Neutrophil (primary cell): ENCODE results near the gene SAFB2.
"Not testable (repeated sequence)": the region's sequence is repeated elsewhere in the genome, so short reads cannot be mapped to it uniquely, and the experiment has no call there.

ENCODE experiments used
- H3K27ac ChIP-seq: fragments of 200-600 bp; sonication (generic); 2 replicates; pipeline ENCODE4 v1.5.1; 2016; ENCODE audit warnings: mild to moderate bottlenecking, moderate library complexity
- H3K27me3 ChIP-seq: fragments of 200-600 bp; sonication (generic); 2 replicates; pipeline ENCODE4 v1.6.0; 2016; ENCODE audit warnings: mild to moderate bottlenecking
- H3K36me3 ChIP-seq: fragments of 200-600 bp; sonication (generic); 2 replicates; pipeline ENCODE4 v1.5.1; 2017
- H3K4me1 ChIP-seq, 2 experiments: fragments of 200-600 bp in 1 of 2; sonication (generic) in 1 of 2; 1 replicate in 1 of 2; 2 replicates in 1 of 2; pipeline versions ENCODE4 v1.5.1 to v1.6.1; 2013 to 2016; ENCODE audit warnings: low read depth in 1 of 2, low read length in 1 of 2, mild to moderate bottlenecking in 1 of 2, moderate library complexity in 1 of 2; ENCODE audit not compliant: control insufficient read depth in 1 of 2, insufficient read depth in 1 of 2
- H3K4me3 ChIP-seq, 2 experiments: fragments of 200-600 bp in 1 of 2; sonication (generic) in 1 of 2; 1 replicate in 1 of 2; 2 replicates in 1 of 2; pipeline ENCODE4 v1.5.1; 2013 to 2016; ENCODE audit warnings: low read depth in 1 of 2, low read length in 1 of 2, mild to moderate bottlenecking in 1 of 2, moderate library complexity in 1 of 2
- H3K9me3 ChIP-seq: fragments of 200-600 bp; sonication (generic); 2 replicates; pipeline ENCODE4 v1.5.1; 2016
- TF ChIP-seq, protein P1 (sequence below): fragments of 200-600 bp; sonication (generic); IDR thresholded peaks from 2 replicates; pipeline ENCODE4 v1.5.1; 2016; ENCODE audit warnings: antibody characterized with exemption

Gene SAFB2

DNA sequence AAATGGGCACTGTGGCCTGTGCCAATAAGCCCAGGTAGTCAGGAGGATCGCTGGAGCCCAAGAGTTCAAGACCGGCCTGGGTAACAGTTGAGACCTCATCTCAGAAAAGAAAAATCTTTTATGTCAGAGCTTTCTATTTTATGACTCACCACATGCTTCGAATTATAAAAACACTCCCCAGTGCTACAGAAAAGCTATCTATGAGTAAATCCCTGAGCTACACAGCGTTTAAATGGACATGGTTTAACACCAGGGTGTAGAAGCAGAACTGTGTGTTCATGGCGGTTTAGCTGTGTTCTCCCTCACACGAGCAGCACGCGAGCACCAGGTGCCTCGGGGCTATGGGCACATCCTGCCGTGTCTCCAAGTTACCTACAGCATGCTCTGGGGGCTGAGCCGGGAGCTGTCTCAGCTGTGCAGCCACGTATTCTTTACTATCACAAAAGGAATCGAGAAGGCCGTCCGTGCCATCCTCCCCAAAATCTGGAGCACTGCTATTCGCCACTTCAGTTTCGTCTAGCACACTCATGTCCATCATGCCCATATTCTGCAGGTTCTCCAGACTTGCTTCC, 6.7 kb downstream of the SAFB2 start:
- Histone ChIP-seq H3K27ac (no peak overlapping the region), H3K4me1 (peaks cover 5 to 7% of the 10 kb centered on the region in 2 experiments), H3K9me3 (no peaks in the 10 kb centered on the region), H3K4me3 (no peak overlapping the region), H3K36me3 (peaks cover 80% of the 10 kb centered on the region), H3K27me3 (no peaks in the 10 kb centered on the region)
- TF ChIP-seq, protein P1, sequence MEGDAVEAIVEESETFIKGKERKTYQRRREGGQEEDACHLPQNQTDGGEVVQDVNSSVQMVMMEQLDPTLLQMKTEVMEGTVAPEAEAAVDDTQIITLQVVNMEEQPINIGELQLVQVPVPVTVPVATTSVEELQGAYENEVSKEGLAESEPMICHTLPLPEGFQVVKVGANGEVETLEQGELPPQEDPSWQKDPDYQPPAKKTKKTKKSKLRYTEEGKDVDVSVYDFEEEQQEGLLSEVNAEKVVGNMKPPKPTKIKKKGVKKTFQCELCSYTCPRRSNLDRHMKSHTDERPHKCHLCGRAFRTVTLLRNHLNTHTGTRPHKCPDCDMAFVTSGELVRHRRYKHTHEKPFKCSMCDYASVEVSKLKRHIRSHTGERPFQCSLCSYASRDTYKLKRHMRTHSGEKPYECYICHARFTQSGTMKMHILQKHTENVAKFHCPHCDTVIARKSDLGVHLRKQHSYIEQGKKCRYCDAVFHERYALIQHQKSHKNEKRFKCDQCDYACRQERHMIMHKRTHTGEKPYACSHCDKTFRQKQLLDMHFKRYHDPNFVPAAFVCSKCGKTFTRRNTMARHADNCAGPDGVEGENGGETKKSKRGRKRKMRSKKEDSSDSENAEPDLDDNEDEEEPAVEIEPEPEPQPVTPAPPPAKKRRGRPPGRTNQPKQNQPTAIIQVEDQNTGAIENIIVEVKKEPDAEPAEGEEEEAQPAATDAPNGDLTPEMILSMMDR, result no peak

DNA sequence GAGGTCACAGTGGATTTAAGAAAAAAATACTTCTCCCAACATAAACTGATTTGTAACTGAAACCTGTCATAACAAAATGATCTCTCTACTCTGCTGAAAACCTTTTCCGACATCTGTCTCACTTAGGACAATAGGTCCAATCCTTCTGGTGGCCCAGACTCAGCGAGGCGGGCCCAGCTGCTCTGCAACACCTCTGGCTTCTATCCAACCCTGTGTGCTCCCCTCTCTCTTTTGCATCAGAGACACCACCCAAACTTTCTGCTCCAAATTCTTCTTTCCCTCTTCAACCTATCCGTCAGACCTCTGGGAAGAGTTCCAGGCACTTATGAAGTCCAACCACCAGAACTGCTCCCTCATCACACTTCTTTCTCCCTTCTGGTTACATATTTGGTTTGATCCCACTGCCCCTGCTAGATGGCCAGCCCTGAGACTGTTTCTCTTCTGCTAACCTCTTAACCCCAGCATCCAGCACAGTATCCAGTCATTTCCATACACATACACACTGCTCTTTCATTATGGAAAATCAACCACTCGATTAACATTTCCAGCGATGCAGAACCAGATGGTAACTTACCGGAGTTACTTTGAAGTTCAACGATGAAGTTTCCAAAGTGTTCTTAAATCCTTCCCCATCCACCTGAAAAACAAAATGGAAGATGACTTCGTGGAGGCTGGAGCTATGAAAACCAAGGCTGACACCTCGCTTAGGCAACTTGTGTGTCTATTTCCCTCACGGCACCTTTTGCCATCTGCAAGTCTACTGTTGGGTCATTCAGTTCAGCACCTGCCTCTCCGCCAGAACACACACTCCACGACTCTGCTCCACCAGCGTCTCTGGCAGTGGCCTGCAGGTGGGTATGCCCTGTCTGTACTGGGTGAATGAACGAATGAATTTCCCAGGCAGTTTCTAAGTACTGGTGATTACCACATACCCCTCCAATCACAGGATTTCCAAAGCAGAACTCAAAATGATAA, 9.4 kb downstream of the SAFB2 start:
- Histone ChIP-seq H3K27me3 (no peaks in the 10 kb centered on the region), H3K4me3 (no peak overlapping the region), H3K9me3 (no peaks in the 10 kb centered on the region), H3K4me1 (no peaks in the 10 kb centered on the region), H3K36me3 (peaks cover 88% of the 10 kb centered on the region), H3K27ac (no peak overlapping the region)
- TF ChIP-seq, protein P1, result no peak

DNA sequence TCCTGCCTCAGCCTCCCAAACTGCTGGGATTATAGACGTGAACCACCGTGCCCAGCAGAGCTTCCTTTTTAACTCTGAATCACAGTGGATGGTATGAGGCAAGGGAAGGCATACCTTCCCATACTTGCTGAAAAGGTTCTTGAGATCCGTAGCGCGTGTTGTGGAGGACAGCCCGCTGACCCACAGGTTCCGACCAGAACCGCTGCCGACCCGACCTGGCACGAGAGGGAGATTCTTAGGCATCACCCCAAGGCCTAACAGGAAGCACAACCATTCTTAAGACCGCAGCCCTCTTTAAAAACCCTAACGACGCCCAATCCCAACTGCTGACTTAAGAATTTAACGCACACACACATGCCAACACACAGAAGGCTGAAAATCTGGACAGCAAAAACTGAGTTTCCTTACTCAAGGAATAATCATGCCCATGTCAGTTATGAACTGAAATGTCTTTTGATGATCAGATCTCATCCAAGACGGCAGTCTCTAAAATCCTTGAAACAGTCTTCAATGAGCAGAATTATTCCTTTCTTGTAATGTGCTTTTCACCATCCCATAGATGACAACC, 12.6 kb downstream of the SAFB2 start:
- no peaks in the 10 kb centered on the region for H3K4me1 ChIP-seq
- H3K36me3 ChIP-seq, result peaks cover 92% of the 10 kb centered on the region
- H3K4me3 ChIP-seq, result no peak overlapping the region
- H3K9me3 ChIP-seq, result no peaks in the 10 kb centered on the region
- TF ChIP-seq, protein P1, result no peak
- no peaks in the 10 kb centered on the region for H3K27me3 ChIP-seq
- no peak overlapping the region for H3K27ac ChIP-seq

DNA sequence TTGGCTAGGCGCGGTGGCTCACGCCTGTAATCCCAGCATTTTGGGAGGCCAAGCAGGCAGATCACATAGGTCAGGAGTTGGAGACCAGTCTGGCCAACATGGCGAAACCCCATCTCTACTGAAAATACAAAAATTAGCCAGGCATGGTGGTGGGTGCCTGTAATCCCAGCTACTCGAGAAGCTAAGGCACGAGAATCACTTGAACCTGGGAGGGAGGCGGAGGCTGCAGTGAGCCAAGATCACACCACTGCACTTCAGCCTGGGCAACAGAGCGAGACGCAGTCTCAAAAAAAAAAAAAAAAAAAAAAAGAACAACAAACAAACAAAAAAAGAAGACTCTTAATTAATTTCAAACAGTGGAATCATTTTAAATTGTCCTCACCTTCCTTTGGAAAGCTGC, 13.8 kb downstream of the SAFB2 start:
- H3K36me3 ChIP-seq, result peaks cover 92% of the 10 kb centered on the region
- not testable (repeated sequence) for H3K4me3 ChIP-seq, H3K27ac ChIP-seq, H3K27me3 ChIP-seq, H3K4me1 ChIP-seq, H3K9me3 ChIP-seq

DNA sequence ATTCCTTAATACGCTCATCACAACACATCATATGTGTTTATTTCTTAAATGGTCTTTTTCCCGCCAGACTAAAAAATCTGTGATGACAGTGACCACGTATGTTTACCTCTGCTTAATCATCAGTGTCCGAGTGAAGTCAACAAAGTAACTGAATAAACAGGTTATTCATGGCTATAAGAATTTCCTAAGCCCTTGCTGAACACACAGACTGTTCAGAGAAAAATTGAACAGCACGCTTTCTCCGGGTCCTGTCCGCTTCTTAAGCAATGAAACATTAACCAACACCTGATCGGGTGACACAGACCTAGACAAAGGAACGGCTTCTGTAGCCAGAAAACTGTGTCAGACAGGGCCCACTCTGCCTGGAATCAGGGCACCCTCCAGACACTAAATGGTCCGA, 14.3 kb downstream of the SAFB2 start:
- Histone ChIP-seq H3K27ac (no peak overlapping the region), H3K36me3 (peaks cover 92% of the 10 kb centered on the region), H3K4me1 (no peaks in the 10 kb centered on the region), H3K9me3 (no peaks in the 10 kb centered on the region), H3K4me3 (no peak overlapping the region), H3K27me3 (no peaks in the 10 kb centered on the region)
- TF ChIP-seq, protein P1, result no peak
